GM19099 (cell line): ENCODE data around the gene DUSP7.

Source experiments
- POLR2A ChIP-seq: IDR thresholded peaks from 3 replicates; pipeline ENCODE4 v1.6.1; 2011; ENCODE audit warnings: low read depth; ENCODE audit not compliant: insufficient read length; ENCODE audit errors: extremely low read depth

Gene DUSP7

GRCh38 chr3:52064561-52064960, 8.2 kb upstream of the DUSP7 start:
- TF ChIP-seq POLR2A, result no peak

GRCh38 chr3:52063026-52063723, 6.8 kb upstream of the DUSP7 start:
- no peak for TF ChIP-seq POLR2A

GRCh38 chr3:52062505-52062904, 6.1 kb upstream of the DUSP7 start:
- no peak for TF ChIP-seq POLR2A

- TF ChIP-seq POLR2A, result no peak
Measured at GRCh38 chr3:52061121-52061910, 4.9 kb upstream of the DUSP7 start.

GRCh38 chr3:52059781-52060180, 3.4 kb upstream of the DUSP7 start:
- TF ChIP-seq POLR2A, result no peak

DNA sequence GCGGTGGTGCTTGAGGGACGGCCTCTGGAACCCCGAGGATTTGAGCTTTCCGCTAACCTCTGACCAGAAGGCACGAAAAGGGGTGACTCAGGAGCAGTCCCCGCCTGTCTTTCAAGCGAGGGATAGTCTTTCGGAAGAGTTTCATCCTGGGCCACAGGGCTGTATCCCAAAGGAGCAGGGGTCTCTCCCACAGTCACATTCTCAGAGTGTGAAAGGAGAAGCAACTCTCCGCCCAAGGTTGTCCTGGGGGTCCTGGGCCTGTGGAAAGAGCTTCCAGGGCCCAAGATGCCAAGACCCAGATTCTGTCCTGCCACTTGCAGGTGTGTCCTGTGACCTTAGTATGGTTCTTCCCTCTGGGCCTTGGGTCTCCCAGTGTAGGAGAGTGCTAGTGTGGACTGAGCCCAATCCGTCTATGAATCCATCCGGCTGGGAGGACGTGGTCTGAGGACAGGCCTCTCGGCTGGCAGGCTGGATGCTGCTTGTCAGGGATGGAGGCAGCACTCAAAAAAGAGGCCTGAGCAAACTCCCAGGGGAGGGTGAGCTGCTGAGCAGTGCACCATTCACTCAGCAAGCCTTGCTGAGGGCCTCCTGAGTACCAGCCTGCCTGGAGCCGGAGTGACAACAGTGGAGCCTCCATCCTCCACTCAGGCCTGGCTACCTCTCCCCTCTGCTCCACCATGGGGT, 1.6 kb upstream of the DUSP7 start:
- TF ChIP-seq POLR2A, result no peak

- peak; percentile 56 for TF ChIP-seq POLR2A
Measured at GRCh38 chr3:52056968-52057811, 819 bp upstream of the DUSP7 start.

- TF ChIP-seq POLR2A, result no peak
Measured at GRCh38 chr3:52055537-52056351, 627 bp downstream of the DUSP7 start.

DNA sequence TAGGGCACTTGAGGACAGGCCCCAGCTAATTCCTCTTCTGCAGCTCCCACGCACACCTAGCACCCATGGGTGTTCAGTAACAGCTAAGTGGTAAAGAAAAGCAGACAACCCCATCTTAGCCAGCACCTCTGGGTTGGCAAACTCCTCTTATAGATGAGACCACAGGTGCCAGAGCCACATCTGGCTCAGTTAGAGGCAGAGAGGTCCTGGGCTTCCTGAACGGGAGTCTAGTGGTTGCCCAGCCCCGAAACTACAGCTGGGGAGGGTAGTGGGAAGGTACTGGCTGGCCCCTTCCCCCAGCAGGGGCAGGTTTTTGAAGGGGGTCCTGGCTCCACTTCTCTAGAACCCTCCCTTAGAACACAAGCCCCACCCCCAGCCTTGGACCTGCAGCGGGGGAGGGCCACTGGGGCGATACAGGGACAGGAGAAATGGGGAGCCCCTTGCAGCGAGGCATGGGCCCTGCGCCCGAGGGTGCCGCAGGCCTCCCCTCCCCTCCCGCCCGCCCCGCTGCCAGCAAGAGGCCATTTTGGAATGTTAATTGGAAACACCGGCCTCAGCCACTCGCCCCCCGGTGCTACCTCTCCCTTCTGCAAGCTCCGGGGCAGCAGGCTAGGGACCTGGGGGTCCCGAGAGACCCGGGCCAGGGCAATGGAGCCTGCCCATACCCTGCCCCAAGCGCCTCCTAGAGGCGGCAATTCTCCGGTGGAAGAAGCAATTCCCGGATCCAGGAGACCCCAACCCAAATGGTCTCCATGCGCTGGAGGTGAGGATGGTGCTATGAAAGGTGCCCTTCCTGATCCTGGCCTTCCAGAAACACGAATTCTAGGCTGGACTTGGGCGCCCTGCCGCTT, 1.5 kb downstream of the DUSP7 start:
- peak; percentile 19 for TF ChIP-seq POLR2A

DNA sequence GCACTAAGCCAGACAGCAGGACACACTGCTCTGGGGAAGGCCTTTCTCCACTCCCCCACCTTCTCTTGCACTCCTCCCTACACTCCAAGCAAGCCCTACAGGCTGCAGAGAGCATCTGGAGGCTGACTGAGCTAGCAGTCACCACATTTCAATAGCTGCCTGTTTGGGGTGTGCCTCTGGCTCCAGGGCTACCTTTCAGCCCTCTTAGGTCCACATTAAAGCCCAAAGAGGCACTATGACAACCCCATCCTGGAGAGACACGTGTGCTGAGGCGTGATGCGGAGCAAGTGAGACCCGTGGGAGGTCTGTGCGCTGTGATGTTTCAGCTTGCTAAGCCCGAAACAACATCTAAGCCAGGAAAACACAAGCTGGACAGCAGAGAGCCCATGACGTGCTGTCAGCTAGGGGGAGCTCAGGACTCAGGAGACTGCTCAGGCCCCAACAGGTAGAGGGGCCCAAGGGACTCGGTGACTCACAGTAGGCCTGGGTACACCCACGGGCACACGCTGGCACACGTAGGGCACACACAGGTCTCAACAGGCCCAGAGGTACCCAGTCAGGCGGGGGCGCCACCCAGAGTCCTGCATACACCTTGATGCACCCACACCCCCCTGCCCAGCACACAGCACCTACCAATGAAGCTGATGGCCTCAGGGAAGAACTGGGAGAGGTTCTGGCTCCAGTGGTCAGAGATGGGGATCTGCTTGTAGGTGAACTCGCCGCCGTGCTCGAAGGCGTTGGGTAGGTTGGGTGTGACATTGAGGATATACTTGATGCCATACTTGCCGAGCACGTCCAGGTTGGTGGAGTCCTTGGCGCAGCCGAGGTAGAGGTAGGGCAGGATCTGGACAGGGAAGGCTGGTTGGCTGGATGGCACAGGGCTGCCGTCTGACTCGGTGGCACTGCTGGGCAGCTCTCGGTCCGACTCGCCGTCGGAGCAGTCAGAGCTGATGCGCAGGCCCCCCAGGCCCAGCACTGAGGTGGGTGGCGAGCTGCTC, 2.8 kb downstream of the DUSP7 start:
- TF ChIP-seq POLR2A, result no peak

DNA sequence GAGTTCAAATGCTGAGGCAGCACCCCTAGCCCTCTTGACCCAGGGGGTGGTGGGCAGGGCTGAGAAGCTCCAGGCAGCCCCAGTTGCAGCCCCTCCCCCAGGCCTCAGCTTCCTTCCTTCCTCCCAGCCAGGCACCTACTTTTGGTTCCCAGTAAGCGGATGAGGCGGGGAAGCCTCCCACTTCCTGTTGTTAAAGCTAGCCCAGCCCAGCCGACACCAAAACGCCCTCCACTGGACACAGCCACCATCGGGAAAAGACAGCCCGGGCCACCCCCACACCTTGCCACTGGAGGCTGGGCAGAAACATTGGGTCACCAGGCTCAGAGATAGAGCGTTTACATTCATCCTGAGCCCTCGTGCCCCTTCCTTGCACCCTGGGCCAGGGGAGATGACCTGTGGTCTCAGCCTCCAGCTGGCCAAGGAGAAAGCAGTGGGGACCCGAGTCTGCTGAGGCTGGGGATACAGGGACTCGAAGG, 3.5 kb downstream of the DUSP7 start:
- no peak for TF ChIP-seq POLR2A

DNA sequence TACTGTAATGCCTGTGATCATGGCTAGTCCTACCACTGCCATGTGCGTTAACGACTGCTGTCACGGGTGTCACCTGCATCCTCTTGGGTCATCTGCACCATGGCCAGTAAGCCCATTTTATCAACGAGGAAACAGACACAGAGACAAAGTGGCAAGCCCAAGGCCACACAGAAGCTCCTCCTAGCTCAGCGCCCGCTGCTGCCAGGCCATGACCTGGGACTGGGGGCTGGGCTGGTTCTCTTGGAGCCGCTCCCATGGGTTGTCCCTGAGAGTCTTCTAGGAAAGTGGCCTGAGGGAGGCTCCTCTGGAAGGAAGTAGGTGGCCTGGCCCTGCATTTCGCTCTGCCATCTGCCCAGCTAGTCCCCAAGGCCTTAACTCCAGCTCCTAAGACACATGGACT, 4.9 kb downstream of the DUSP7 start:
- TF ChIP-seq POLR2A, result no peak

DNA sequence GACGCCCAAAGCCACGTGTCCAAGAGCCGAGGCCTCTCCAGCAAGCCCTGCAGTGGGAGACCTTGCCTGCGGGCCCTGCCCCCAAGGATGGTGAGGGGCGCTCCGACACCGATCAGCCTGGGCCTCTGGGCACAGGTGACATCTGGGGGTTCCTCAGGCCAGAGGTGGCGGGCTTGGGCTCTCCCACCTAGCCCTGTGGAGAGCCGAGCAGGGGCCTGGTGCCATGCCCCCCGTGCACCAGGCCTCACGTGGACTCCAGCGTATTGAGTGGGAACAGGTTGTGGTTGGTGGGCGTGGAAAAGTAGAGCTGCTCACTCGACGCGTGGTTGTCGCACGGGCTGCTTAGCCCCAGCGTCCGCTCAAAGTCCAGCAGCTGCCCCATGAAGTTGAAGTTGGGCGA, 5.8 kb downstream of the DUSP7 start:
- no peak for TF ChIP-seq POLR2A
